GM10847 (cell line): ENCODE measurements around the gene GNAQ.

Source experiments
- POLR2A ChIP-seq: IDR thresholded peaks from 2 replicates; pipeline ENCODE4 v1.6.1; 2011; ENCODE audit not compliant: insufficient read length; ENCODE audit errors: extremely low read depth

Gene GNAQ

GRCh38 chr9:77765781-77766259 lies 265.8 kb downstream of the GNAQ start:
- no peak for TF ChIP-seq POLR2A

- TF ChIP-seq POLR2A, result no peak
Measured at GRCh38 chr9:77764894-77765780, 266.5 kb downstream of the GNAQ start.

GRCh38 chr9:77763566-77763965 lies 268.0 kb downstream of the GNAQ start:
- TF ChIP-seq POLR2A, result no peak

- TF ChIP-seq POLR2A, result no peak
Measured at GRCh38 chr9:77759391-77759790, 272.2 kb downstream of the GNAQ start.

- no peak for TF ChIP-seq POLR2A
Measured at GRCh38 chr9:77756449-77756848, 275.2 kb downstream of the GNAQ start.

GRCh38 chr9:77753180-77753579 lies 278.4 kb downstream of the GNAQ start:
- no peak for TF ChIP-seq POLR2A

- no peak for TF ChIP-seq POLR2A
Measured at GRCh38 chr9:77752554-77752953, 279.1 kb downstream of the GNAQ start.

GRCh38 chr9:77751341-77752091 lies 280.1 kb downstream of the GNAQ start:
- no peak for TF ChIP-seq POLR2A

GRCh38 chr9:77750981-77751340 lies 280.6 kb downstream of the GNAQ start:
- TF ChIP-seq POLR2A, result no peak

GRCh38 chr9:77750284-77750683 lies 281.3 kb downstream of the GNAQ start:
- no peak for TF ChIP-seq POLR2A

- TF ChIP-seq POLR2A, result no peak
Measured at GRCh38 chr9:77748214-77748772, 283.3 kb downstream of the GNAQ start.

GRCh38 chr9:77747163-77747562 lies 284.4 kb downstream of the GNAQ start:
- no peak for TF ChIP-seq POLR2A

- no peak for TF ChIP-seq POLR2A
Measured at GRCh38 chr9:77744841-77745430, 286.7 kb downstream of the GNAQ start.

- TF ChIP-seq POLR2A, result no peak
Measured at GRCh38 chr9:77743386-77743785, 288.2 kb downstream of the GNAQ start.

- no peak for TF ChIP-seq POLR2A
Measured at GRCh38 chr9:77738932-77739331, 292.7 kb downstream of the GNAQ start.

GRCh38 chr9:77735494-77735893 lies 296.1 kb downstream of the GNAQ start:
- no peak for TF ChIP-seq POLR2A

- TF ChIP-seq POLR2A, result no peak
Measured at GRCh38 chr9:77731930-77732329, 299.7 kb downstream of the GNAQ start.
